GM23338 (cell line): ENCODE results near the gene NPAS4. TPM values are rescaled to one million over a fixed set of nuclear protein-coding genes. Genes with fewer than 3 reads are reported as not detected.

Experiments
- ATAC-seq: fragments of 200-7000 bp; cut with Tn5 transposase; 3 replicates; pipeline ENCODE4 v1.9.1; 2020
- DNase-seq: peaks from one replicate; pipeline ENCODE4 v3.0.0-alpha.2; 2015; ENCODE audit warnings: low spot score
- H2AFZ ChIP-seq: fragments of 200-600 bp; sonication (generic); 2 replicates; pipeline ENCODE4 v1.8.0; 2016; ENCODE audit warnings: antibody characterized with exemption, mild to moderate bottlenecking, moderate library complexity
- H3F3A ChIP-seq: fragments of 200-600 bp; sonication (generic); replicated peaks from 2 replicates; pipeline ENCODE4 v1.8.0; 2017; ENCODE audit warnings: antibody characterized with exemption, mixed run types, low read depth
- H3K27ac ChIP-seq: fragments of 200-600 bp; sonication (generic); 2 replicates; pipeline ENCODE4 v1.6.1; 2016; ENCODE audit warnings: low read depth
- H3K27me3 ChIP-seq: fragments of 200-600 bp; sonication (generic); 2 replicates; pipeline ENCODE4 v1.8.0; 2016; ENCODE audit warnings: mild to moderate bottlenecking, mixed run types, moderate library complexity; ENCODE audit not compliant: insufficient read depth
- H3K36me3 ChIP-seq: fragments of 200-600 bp; sonication (generic); 2 replicates; pipeline ENCODE4 v1.8.0; 2016; ENCODE audit warnings: mild to moderate bottlenecking; ENCODE audit not compliant: insufficient read depth
- H3K4me1 ChIP-seq: fragments of 200-600 bp; sonication (generic); 2 replicates; pipeline ENCODE4 v1.8.0; 2016; ENCODE audit warnings: mild to moderate bottlenecking, moderate library complexity; ENCODE audit not compliant: insufficient read depth
- H3K4me2 ChIP-seq: fragments of 200-600 bp; sonication (generic); 2 replicates; pipeline ENCODE4 v1.7.1; 2017; ENCODE audit warnings: mixed run types
- H3K4me3 ChIP-seq: fragments of 200-600 bp; sonication (generic); 2 replicates; pipeline ENCODE4 v1.6.1; 2016; ENCODE audit warnings: mixed run types
- H3K79me2 ChIP-seq: fragments of 200-600 bp; sonication (generic); replicated peaks from 2 replicates; pipeline ENCODE4 v1.8.0; 2017; ENCODE audit warnings: mild to moderate bottlenecking; ENCODE audit not compliant: insufficient read depth
- H3K9me2 ChIP-seq: fragments of 200-600 bp; sonication (generic); 2 replicates; pipeline ENCODE4 v1.8.0; 2017; ENCODE audit not compliant: insufficient read depth
- H4K20me1 ChIP-seq: fragments of 200-600 bp; sonication (generic); replicated peaks from 2 replicates; pipeline ENCODE4 v1.8.0; 2017; ENCODE audit warnings: mild to moderate bottlenecking; ENCODE audit not compliant: insufficient read depth
- H3K27ac Mint-ChIP-seq: 2 replicates; pipeline ENCODE4 v1.8.0; 2020; ENCODE audit warnings: inconsistent platforms, mild to moderate bottlenecking, moderate library complexity, mixed read lengths
- H3K27me3 Mint-ChIP-seq: 3 replicates; pipeline ENCODE4 v1.8.0; 2022; ENCODE audit warnings: low read depth, mild to moderate bottlenecking, moderate library complexity, mixed read lengths, inconsistent platforms; ENCODE audit not compliant: insufficient read depth, poor library complexity
- H3K36me3 Mint-ChIP-seq: 3 replicates; pipeline ENCODE4 v1.8.0; 2021; ENCODE audit warnings: low read depth, mild to moderate bottlenecking, inconsistent platforms, moderate library complexity, mixed read lengths
- H3K4me1 Mint-ChIP-seq: 3 replicates; pipeline ENCODE4 v1.8.0; 2020; ENCODE audit warnings: mild to moderate bottlenecking, inconsistent platforms, mixed read lengths
- H3K4me3 Mint-ChIP-seq: 3 replicates; pipeline ENCODE4 v1.8.0; 2021; ENCODE audit warnings: moderate library complexity, mild to moderate bottlenecking, inconsistent platforms, mixed read lengths
- H3K9me3 Mint-ChIP-seq: 3 replicates; pipeline ENCODE4 v1.8.0; 2020; ENCODE audit warnings: moderate library complexity, mild to moderate bottlenecking, inconsistent platforms, mixed read lengths
- CREB1 ChIP-seq: fragments of 250-450 bp; sonication (Bioruptor Pico); IDR thresholded peaks from 2 replicates; pipeline ENCODE4 v1.5.0; 2020; ENCODE audit warnings: low read depth, mild to moderate bottlenecking, moderate library complexity
- EZH2 ChIP-seq: fragments of 200-600 bp; sonication (generic); IDR thresholded peaks from one replicate; pipeline ENCODE4 v1.8.0; 2017; ENCODE audit warnings: antibody characterized with exemption, mild to moderate bottlenecking, low read depth; ENCODE audit not compliant: unreplicated experiment
- EZH2phosphoT487 ChIP-seq: fragments of 200-600 bp; sonication (generic); IDR thresholded peaks from one replicate; pipeline ENCODE4 v1.8.1; 2018; ENCODE audit warnings: antibody characterized with exemption; ENCODE audit not compliant: unreplicated experiment
- NANOG ChIP-seq: IDR thresholded peaks from 2 replicates; pipeline ENCODE4 v1.6.1; 2016; ENCODE audit warnings: antibody characterized with exemption, borderline replicate concordance
- STAT1 ChIP-seq: IDR thresholded peaks from one replicate; pipeline ENCODE4 v1.6.1; 2016; ENCODE audit warnings: antibody characterized with exemption; ENCODE audit not compliant: unreplicated experiment
- ZNF114 ChIP-seq: fragments of 250-450 bp; sonication (Bioruptor Pico); IDR thresholded peaks from 2 replicates; pipeline ENCODE4 v1.5.0; 2020; ENCODE audit warnings: mild to moderate bottlenecking, moderate library complexity
- ZNF331 ChIP-seq: fragments of 250-450 bp; sonication (Bioruptor Pico); IDR thresholded peaks from 2 replicates; pipeline ENCODE4 v1.5.0; 2020; ENCODE audit warnings: low read depth, mild to moderate bottlenecking, moderate library complexity
- polyA plus RNA-seq: library from polyadenylated mRNA; unstranded; fragments of >200 nt; fragmentation: Nextera tagmentation; extraction: Ambion mirVana; gene quantifications from 2 replicates; pipeline ENCODE4 v1.2.1, GENCODE V29; 2016
- total RNA-seq: library from RNA; depleted of rRNA; stranded (reverse); fragments of >200 nt; shearing (Covaris generic); gene quantifications from 2 replicates; pipeline ENCODE4 v1.2.3, GENCODE V29; 2014
- TF ChIP-seq, protein P1 (sequence below): fragments of 250-450 bp; sonication (Bioruptor Pico); IDR thresholded peaks from 2 replicates; pipeline ENCODE4 v1.5.0; 2020; ENCODE audit warnings: mild to moderate bottlenecking, moderate library complexity
- TF ChIP-seq, protein P2 (sequence below), 2 experiments: fragments of 200-600 bp in 1 of 2; sonication (generic) in 1 of 2; conservative IDR thresholded peaks; 2 replicates each; pipeline versions ENCODE4 v1.5.1 to v1.6.1; 2016 to 2017; ENCODE audit warnings: antibody characterized with exemption in 2 of 2, low read depth in 2 of 2, mild to moderate bottlenecking in 2 of 2, moderate library complexity in 1 of 2
- TF ChIP-seq, protein P3 (sequence below): IDR thresholded peaks from one replicate; pipeline ENCODE4 v1.6.1; 2018; ENCODE audit warnings: antibody characterized with exemption; ENCODE audit not compliant: unreplicated experiment

NPAS4 gene
- total and polyA plus RNA-seq, 2 experiments from 2014 or later = 0.71 to 0.97 TPM

DNA sequence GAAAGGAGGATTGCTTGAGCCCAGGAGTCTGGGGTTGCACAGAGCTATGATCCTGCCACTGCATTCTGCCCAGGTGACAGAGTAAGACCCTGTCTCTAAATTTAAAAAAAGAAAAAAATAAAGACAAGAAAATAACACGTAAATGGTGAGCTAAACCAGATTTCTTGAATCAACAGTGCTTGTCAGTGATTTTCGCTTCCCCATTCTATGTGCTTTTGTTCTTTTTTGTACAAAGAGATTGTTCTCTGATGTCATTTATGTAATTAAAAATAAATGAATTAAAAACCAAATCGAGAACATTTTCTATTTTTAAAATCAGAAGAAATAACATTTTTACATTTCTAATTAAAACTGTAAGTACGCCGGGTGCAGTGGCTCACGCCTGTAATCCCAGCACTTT lies 29.5 kb upstream of the NPAS4 start:
- H3K4me2 ChIP-seq = no peak overlapping the region
- Mint-ChIP-seq H3K36me3 (no peaks in the 10 kb centered on the region; the same call in 2 of the 3 replicates), H3K4me1 (no peaks in the 10 kb centered on the region), H3K27ac (no peak overlapping the region), H3K9me3 (peaks cover 11% of the 10 kb centered on the region), H3K27me3 (peaks cover 4% of the 10 kb centered on the region), H3K4me3 (no peak overlapping the region)
- no peaks in the 10 kb centered on the region; the same call in 1 of the 2 replicates for H3F3A ChIP-seq
- no peak overlapping the region for H3K4me3 ChIP-seq
- TF ChIP-seq, protein P1, sequence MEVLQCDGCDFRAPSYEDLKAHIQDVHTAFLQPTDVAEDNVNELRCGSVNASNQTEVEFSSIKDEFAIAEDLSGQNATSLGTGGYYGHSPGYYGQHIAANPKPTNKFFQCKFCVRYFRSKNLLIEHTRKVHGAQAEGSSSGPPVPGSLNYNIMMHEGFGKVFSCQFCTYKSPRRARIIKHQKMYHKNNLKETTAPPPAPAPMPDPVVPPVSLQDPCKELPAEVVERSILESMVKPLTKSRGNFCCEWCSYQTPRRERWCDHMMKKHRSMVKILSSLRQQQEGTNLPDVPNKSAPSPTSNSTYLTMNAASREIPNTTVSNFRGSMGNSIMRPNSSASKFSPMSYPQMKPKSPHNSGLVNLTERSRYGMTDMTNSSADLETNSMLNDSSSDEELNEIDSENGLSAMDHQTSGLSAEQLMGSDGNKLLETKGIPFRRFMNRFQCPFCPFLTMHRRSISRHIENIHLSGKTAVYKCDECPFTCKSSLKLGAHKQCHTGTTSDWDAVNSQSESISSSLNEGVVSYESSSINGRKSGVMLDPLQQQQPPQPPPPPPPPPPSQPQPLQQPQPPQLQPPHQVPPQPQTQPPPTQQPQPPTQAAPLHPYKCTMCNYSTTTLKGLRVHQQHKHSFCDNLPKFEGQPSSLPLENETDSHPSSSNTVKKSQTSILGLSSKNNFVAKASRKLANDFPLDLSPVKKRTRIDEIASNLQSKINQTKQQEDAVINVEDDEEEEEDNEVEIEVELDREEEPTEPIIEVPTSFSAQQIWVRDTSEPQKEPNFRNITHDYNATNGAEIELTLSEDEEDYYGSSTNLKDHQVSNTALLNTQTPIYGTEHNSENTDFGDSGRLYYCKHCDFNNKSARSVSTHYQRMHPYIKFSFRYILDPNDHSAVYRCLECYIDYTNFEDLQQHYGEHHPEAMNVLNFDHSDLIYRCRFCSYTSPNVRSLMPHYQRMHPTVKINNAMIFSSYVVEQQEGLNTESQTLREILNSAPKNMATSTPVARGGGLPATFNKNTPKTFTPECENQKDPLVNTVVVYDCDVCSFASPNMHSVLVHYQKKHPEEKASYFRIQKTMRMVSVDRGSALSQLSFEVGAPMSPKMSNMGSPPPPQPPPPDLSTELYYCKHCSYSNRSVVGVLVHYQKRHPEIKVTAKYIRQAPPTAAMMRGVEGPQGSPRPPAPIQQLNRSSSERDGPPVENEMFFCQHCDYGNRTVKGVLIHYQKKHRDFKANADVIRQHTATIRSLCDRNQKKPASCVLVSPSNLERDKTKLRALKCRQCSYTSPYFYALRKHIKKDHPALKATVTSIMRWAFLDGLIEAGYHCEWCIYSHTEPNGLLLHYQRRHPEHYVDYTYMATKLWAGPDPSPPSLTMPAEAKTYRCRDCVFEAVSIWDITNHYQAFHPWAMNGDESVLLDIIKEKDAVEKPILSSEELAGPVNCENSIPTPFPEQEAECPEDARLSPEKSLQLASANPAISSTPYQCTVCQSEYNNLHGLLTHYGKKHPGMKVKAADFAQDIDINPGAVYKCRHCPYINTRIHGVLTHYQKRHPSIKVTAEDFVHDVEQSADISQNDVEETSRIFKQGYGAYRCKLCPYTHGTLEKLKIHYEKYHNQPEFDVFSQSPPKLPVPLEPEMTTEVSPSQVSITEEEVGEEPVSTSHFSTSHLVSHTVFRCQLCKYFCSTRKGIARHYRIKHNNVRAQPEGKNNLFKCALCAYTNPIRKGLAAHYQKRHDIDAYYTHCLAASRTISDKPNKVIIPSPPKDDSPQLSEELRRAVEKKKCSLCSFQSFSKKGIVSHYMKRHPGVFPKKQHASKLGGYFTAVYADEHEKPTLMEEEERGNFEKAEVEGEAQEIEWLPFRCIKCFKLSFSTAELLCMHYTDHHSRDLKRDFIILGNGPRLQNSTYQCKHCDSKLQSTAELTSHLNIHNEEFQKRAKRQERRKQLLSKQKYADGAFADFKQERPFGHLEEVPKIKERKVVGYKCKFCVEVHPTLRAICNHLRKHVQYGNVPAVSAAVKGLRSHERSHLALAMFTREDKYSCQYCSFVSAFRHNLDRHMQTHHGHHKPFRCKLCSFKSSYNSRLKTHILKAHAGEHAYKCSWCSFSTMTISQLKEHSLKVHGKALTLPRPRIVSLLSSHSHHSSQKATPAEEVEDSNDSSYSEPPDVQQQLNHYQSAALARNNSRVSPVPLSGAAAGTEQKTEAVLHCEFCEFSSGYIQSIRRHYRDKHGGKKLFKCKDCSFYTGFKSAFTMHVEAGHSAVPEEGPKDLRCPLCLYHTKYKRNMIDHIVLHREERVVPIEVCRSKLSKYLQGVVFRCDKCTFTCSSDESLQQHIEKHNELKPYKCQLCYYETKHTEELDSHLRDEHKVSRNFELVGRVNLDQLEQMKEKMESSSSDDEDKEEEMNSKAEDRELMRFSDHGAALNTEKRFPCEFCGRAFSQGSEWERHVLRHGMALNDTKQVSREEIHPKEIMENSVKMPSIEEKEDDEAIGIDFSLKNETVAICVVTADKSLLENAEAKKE (CRISPR knock-in tag) = no peak
- TF ChIP-seq ZNF114 (CRISPR knock-in tag) (no peak), STAT1 (no peak), ZNF331 (CRISPR knock-in tag) (no peak)
- no peaks in the 10 kb centered on the region for H4K20me1 ChIP-seq
- H2AFZ ChIP-seq = no peak overlapping the region
- H3K9me2 ChIP-seq = no peaks in the 10 kb centered on the region
- H3K79me2 ChIP-seq = no peaks in the 10 kb centered on the region
- H3K27me3 ChIP-seq = no peaks in the 10 kb centered on the region
- H3K36me3 ChIP-seq = no peaks in the 10 kb centered on the region
- H3K27ac ChIP-seq = no peak overlapping the region
- DNase-seq = no peak
- no peaks in the 10 kb centered on the region for H3K4me1 ChIP-seq
- no peak for ATAC-seq

DNA sequence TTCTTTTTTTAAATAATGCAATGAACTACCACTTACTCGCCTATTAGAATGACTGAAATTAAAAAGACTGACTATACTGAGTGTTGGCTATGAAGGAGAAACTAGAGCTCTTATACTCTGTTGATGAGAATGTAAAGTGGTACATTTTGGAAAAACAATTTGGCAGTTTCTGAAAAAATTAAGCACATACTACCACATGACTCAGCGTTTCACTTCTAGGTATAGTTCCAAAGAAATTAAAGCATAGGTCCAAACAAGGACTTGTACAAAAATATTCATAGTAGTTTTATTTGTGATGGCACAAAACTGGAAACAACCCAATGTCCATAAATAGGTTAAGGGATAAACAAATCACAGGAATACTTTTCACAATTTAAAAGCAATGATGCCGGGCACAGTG lies 26.9 kb upstream of the NPAS4 start:
- Histone ChIP-seq H3K36me3 (no peaks in the 10 kb centered on the region), H4K20me1 (no peaks in the 10 kb centered on the region), H2AFZ (no peak overlapping the region), H3K4me3 (no peak overlapping the region), H3K79me2 (no peaks in the 10 kb centered on the region), H3K27ac (no peak overlapping the region), H3K27me3 (no peaks in the 10 kb centered on the region), H3F3A (no peaks in the 10 kb centered on the region), H3K4me2 (no peak overlapping the region), H3K9me2 (no peaks in the 10 kb centered on the region), H3K4me1 (no peaks in the 10 kb centered on the region)
- no peak overlapping the region for H3K27ac Mint-ChIP-seq
- no peak overlapping the region; the same call in 2 of the 3 replicates for H3K4me3 Mint-ChIP-seq
- no peak for ATAC-seq
- H3K9me3 Mint-ChIP-seq = peaks cover 11% of the 10 kb centered on the region
- no peaks in the 10 kb centered on the region for H3K4me1 Mint-ChIP-seq
- no peaks in the 10 kb centered on the region; the same call in 2 of the 3 replicates for H3K36me3 Mint-ChIP-seq
- H3K27me3 Mint-ChIP-seq = peaks cover 4% of the 10 kb centered on the region
- no peak for DNase-seq
- TF ChIP-seq ZNF114 (CRISPR knock-in tag) = no peak
- no peak for TF ChIP-seq ZNF331 (CRISPR knock-in tag)
- no peak for TF ChIP-seq EZH2
- no peak for TF ChIP-seq EZH2phosphoT487
- no peak for TF ChIP-seq CREB1
- no peak for TF ChIP-seq NANOG
- TF ChIP-seq, protein P2, sequence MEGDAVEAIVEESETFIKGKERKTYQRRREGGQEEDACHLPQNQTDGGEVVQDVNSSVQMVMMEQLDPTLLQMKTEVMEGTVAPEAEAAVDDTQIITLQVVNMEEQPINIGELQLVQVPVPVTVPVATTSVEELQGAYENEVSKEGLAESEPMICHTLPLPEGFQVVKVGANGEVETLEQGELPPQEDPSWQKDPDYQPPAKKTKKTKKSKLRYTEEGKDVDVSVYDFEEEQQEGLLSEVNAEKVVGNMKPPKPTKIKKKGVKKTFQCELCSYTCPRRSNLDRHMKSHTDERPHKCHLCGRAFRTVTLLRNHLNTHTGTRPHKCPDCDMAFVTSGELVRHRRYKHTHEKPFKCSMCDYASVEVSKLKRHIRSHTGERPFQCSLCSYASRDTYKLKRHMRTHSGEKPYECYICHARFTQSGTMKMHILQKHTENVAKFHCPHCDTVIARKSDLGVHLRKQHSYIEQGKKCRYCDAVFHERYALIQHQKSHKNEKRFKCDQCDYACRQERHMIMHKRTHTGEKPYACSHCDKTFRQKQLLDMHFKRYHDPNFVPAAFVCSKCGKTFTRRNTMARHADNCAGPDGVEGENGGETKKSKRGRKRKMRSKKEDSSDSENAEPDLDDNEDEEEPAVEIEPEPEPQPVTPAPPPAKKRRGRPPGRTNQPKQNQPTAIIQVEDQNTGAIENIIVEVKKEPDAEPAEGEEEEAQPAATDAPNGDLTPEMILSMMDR (conservative IDR thresholded peaks at IDR 0.05; ENCODE audit: low read depth in 2 of 2) = no peak
- TF ChIP-seq, protein P3, sequence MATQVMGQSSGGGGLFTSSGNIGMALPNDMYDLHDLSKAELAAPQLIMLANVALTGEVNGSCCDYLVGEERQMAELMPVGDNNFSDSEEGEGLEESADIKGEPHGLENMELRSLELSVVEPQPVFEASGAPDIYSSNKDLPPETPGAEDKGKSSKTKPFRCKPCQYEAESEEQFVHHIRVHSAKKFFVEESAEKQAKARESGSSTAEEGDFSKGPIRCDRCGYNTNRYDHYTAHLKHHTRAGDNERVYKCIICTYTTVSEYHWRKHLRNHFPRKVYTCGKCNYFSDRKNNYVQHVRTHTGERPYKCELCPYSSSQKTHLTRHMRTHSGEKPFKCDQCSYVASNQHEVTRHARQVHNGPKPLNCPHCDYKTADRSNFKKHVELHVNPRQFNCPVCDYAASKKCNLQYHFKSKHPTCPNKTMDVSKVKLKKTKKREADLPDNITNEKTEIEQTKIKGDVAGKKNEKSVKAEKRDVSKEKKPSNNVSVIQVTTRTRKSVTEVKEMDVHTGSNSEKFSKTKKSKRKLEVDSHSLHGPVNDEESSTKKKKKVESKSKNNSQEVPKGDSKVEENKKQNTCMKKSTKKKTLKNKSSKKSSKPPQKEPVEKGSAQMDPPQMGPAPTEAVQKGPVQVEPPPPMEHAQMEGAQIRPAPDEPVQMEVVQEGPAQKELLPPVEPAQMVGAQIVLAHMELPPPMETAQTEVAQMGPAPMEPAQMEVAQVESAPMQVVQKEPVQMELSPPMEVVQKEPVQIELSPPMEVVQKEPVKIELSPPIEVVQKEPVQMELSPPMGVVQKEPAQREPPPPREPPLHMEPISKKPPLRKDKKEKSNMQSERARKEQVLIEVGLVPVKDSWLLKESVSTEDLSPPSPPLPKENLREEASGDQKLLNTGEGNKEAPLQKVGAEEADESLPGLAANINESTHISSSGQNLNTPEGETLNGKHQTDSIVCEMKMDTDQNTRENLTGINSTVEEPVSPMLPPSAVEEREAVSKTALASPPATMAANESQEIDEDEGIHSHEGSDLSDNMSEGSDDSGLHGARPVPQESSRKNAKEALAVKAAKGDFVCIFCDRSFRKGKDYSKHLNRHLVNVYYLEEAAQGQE = no peak
